Activated CD8-positive, alpha-beta T cell treated with anti-CD3 and anti-CD28 coated beads for 36 hours (primary cell): Measurements from ENCODE around the gene DTD1. TPM values are rescaled to one million over a fixed set of nuclear protein-coding genes. Genes with fewer than 3 reads are reported as not detected.

ENCODE experiments used
- ATAC-seq: fragments of 200-7000 bp; cut with Tn5 transposase; one replicate; pipeline ENCODE4 v1.10.0; 2021; ENCODE audit warnings: mild to moderate bottlenecking, moderate library complexity
- CTCF ChIA-PET: fragments of 350-600 bp; sonication (Branson Sonifier 250); formaldehyde crosslinking; loops from one replicate; lab custom pipeline; 2021; ENCODE audit warnings: antibody characterized with exemption; lab: Charles Lee
- POLR2A ChIA-PET: fragments of 350-600 bp; sonication (Branson Sonifier 250); formaldehyde crosslinking; loops from one replicate; lab custom pipeline; 2021; ENCODE audit warnings: antibody characterized with exemption; lab: Charles Lee
- DNase-seq: peaks from one replicate; pipeline ENCODE4 v3.0.0-alpha.2; 2020
- H3K27ac Mint-ChIP-seq: one replicate; pipeline ENCODE4 v1.8.0; 2021; ENCODE audit warnings: mild to moderate bottlenecking, mixed read lengths
- H3K27me3 Mint-ChIP-seq: one replicate; pipeline ENCODE4 v1.8.0; 2021; ENCODE audit warnings: mixed read lengths
- H3K36me3 Mint-ChIP-seq: one replicate; pipeline ENCODE4 v1.8.0; 2021; ENCODE audit warnings: low read depth, mixed read lengths
- H3K4me1 Mint-ChIP-seq: one replicate; pipeline ENCODE4 v1.8.0; 2021; ENCODE audit warnings: low read depth, mixed read lengths
- H3K4me3 Mint-ChIP-seq: one replicate; pipeline ENCODE4 v1.8.0; 2021; ENCODE audit warnings: mild to moderate bottlenecking, moderate library complexity, mixed read lengths
- H3K9me3 Mint-ChIP-seq: one replicate; pipeline ENCODE4 v1.8.0; 2021; ENCODE audit warnings: mixed read lengths
- CTCF ChIP-seq: fragments of 200-600 bp; IDR thresholded peaks from one replicate; pipeline ENCODE4 v1.8.0; 2022; ENCODE audit warnings: antibody characterized with exemption, mild to moderate bottlenecking
- intact Hi-C: fragments of 100-400 bp; cut with micrococcal nuclease; formaldehyde crosslinking; loops from one replicate; pipeline ENCODE4 v1.10.0; 2022
- total RNA-seq, 2 experiments: library from RNA; stranded (reverse); gene quantifications; one replicate each; pipeline ENCODE4 v1.2.3, GENCODE V29; 2021

DTD1 gene
- total RNA-seq, 2 experiments from 2014 or later, result 52.3 to 53.5 TPM

- Mint-ChIP-seq H3K9me3 (no peaks in the 10 kb centered on the region), H3K36me3 (peaks cover 3% of the 10 kb centered on the region), H3K4me1 (peaks cover 9% of the 10 kb centered on the region), H3K4me3 (no peak overlapping the region), H3K27me3 (no peaks in the 10 kb centered on the region), H3K27ac (no peak overlapping the region)
- ATAC-seq, result no peak
- intact Hi-C loops, result no loop called here
- CTCF ChIA-PET, result no interaction called here
- DNase-seq, result no peak
- POLR2A ChIA-PET, result no interaction called here
- TF ChIP-seq CTCF, result no peak
These were observed 129.2 kb downstream of the DTD1 start for GRCh38 chr20:18717062-18717461.

GRCh38 chr20:18718129-18718528 lies 130.3 kb downstream of the DTD1 start:
- DNase-seq (no peak), ATAC-seq (no peak)
- intact Hi-C loops, result no loop called here
- ChIA-PET CTCF (interaction anchor here (0.9 kb wide), 1 partner anchor 16 kb away, joined by 3 read pairs; no protein-coding TSS in a partner anchor), POLR2A (no interaction called here)
- H3K27ac Mint-ChIP-seq, result no peak overlapping the region
- peaks cover 3% of the 10 kb centered on the region for H3K36me3 Mint-ChIP-seq
- no peak overlapping the region for H3K4me3 Mint-ChIP-seq
- H3K9me3 Mint-ChIP-seq, result no peaks in the 10 kb centered on the region
- H3K27me3 Mint-ChIP-seq, result no peaks in the 10 kb centered on the region
- TF ChIP-seq CTCF, result no peak
- peaks cover 9% of the 10 kb centered on the region for H3K4me1 Mint-ChIP-seq

GRCh38 chr20:18719426-18719825 lies 131.6 kb downstream of the DTD1 start:
- Mint-ChIP-seq H3K27ac (no peak overlapping the region), H3K27me3 (no peaks in the 10 kb centered on the region), H3K36me3 (peaks cover 3% of the 10 kb centered on the region), H3K4me1 (peaks cover 9% of the 10 kb centered on the region), H3K9me3 (no peaks in the 10 kb centered on the region), H3K4me3 (no peak overlapping the region)
- TF ChIP-seq CTCF, result no peak
- ChIA-PET POLR2A (no interaction called here), CTCF (no interaction called here)
- ATAC-seq (no peak), DNase-seq (no peak)
- intact Hi-C loops, result no loop called here

- ATAC-seq (no peak), DNase-seq (no peak)
- H3K4me3 Mint-ChIP-seq, result no peak overlapping the region
- no peak overlapping the region for H3K27ac Mint-ChIP-seq
- H3K36me3 Mint-ChIP-seq, result peaks cover 3% of the 10 kb centered on the region
- H3K27me3 Mint-ChIP-seq, result no peaks in the 10 kb centered on the region
- H3K9me3 Mint-ChIP-seq, result no peaks in the 10 kb centered on the region
- TF ChIP-seq CTCF, result no peak
- H3K4me1 Mint-ChIP-seq, result peaks cover 8% of the 10 kb centered on the region
- CTCF ChIA-PET, result no interaction called here
- intact Hi-C loops, result no loop called here
- POLR2A ChIA-PET, result no interaction called here
These were observed 133.8 kb downstream of the DTD1 start for GRCh38 chr20:18721551-18722115.

- peaks cover 10% of the 10 kb centered on the region for H3K4me1 Mint-ChIP-seq
- ChIA-PET CTCF (no interaction called here), POLR2A (no interaction called here)
- no peaks in the 10 kb centered on the region for H3K9me3 Mint-ChIP-seq
- H3K27ac Mint-ChIP-seq, result no peak overlapping the region
- ATAC-seq, result no peak
- peaks cover 3% of the 10 kb centered on the region for H3K36me3 Mint-ChIP-seq
- DNase-seq, result no peak
- no peak overlapping the region for H3K4me3 Mint-ChIP-seq
- intact Hi-C loops, result no loop called here
- no peaks in the 10 kb centered on the region for H3K27me3 Mint-ChIP-seq
- no peak for TF ChIP-seq CTCF
These were observed 134.5 kb downstream of the DTD1 start for GRCh38 chr20:18722371-18722770.
